ENCODE data around the gene IGHMBP2. TPM values are rescaled to one million over a fixed set of nuclear protein-coding genes. Genes with fewer than 3 reads are reported as not detected.
A peak's percentile ranks its signal among the peaks of the same experiment; 100 is the strongest.

Gene IGHMBP2
- total RNA-seq, 2 donors from 2014 or later, result 24.7 to 40.8 TPM

GRCh38 chr11:68958211-68958610 lies 54.5 kb downstream of the IGHMBP2 start:
- no peak overlapping the region for H3K4me3 ChIP-seq
- H3K27ac ChIP-seq, result no peak overlapping the region
- TF ChIP-seq, protein P1, sequence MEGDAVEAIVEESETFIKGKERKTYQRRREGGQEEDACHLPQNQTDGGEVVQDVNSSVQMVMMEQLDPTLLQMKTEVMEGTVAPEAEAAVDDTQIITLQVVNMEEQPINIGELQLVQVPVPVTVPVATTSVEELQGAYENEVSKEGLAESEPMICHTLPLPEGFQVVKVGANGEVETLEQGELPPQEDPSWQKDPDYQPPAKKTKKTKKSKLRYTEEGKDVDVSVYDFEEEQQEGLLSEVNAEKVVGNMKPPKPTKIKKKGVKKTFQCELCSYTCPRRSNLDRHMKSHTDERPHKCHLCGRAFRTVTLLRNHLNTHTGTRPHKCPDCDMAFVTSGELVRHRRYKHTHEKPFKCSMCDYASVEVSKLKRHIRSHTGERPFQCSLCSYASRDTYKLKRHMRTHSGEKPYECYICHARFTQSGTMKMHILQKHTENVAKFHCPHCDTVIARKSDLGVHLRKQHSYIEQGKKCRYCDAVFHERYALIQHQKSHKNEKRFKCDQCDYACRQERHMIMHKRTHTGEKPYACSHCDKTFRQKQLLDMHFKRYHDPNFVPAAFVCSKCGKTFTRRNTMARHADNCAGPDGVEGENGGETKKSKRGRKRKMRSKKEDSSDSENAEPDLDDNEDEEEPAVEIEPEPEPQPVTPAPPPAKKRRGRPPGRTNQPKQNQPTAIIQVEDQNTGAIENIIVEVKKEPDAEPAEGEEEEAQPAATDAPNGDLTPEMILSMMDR (IDR thresholded peaks at IDR 0.05), result no peak
- no peaks in the 10 kb centered on the region for H3K9me3 ChIP-seq
- H3K27me3 ChIP-seq (replicated peaks; ENCODE audit: insufficient read depth), result no peaks in the 10 kb centered on the region
- DNase-seq (ENCODE audit: low spot score), result no peak
- ATAC-seq (ENCODE audit: insufficient number of reproducible peaks, low FRiP score, low read depth), result no peak
- H3K4me1 ChIP-seq (ENCODE audit: control insufficient read depth in 1 of 2, low read depth in 2 of 2), result peaks cover 0 to 3% of the 10 kb centered on the region in 2 donors
- H3K36me3 ChIP-seq, result no peaks in the 10 kb centered on the region

- peaks cover 0 to 3% of the 10 kb centered on the region in 2 donors for H3K4me1 ChIP-seq (ENCODE audit: control insufficient read depth in 1 of 2, low read depth in 2 of 2)
- TF ChIP-seq, protein P1 (IDR thresholded peaks at IDR 0.05), result no peak
- H3K9me3 ChIP-seq, result no peaks in the 10 kb centered on the region
- H3K36me3 ChIP-seq, result no peaks in the 10 kb centered on the region
- no peaks in the 10 kb centered on the region for H3K27me3 ChIP-seq (replicated peaks; ENCODE audit: insufficient read depth)
- H3K27ac ChIP-seq, result no peak overlapping the region
- no peak overlapping the region for H3K4me3 ChIP-seq
- no peak for ATAC-seq (ENCODE audit: insufficient number of reproducible peaks, low FRiP score, low read depth)
- DNase-seq (ENCODE audit: low spot score), result no peak
Measured at GRCh38 chr11:68959465-68960293, 56.0 kb downstream of the IGHMBP2 start.

DNA sequence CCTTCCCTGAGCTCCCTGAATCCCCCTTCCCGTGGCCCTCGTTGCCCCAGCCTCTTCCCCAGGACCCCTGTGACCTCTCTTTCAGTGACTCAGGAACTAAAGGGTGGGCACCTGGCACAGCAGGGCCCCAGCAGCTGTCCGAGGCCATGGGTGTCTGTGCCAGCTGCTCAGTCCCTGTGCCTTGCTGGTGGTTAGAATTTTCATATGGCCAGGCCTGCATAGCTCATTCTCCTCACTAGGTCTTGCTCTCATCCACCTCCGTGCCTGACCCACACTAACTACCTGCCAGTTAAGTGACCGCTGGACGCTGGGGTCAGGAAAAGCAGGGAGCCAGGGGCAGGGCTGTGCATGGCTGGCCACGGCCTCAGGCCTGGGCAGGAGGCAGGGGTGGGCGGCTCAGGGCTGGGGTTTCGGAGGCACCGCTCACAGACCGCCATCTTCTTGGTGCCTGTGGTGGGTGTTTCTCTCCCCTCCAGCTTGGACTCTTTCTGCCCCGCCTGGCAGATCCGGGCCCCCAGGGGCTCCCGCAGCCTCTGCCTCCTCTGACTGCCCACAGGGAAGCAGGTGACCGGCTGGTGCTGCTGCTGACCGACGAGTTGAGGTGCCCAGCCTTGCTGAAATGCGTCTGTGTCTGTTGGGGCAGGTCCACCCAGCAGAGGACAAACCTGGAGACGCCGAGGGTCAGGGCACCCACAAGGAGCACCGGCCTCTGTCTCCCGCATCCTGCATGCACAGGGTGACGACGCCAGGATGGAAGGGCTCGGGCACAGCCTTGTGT lies 56.8 kb downstream of the IGHMBP2 start:
- ATAC-seq (ENCODE audit: insufficient number of reproducible peaks, low FRiP score, low read depth) (no peak), DNase-seq (ENCODE audit: low spot score) (no peak)
- Histone ChIP-seq H3K4me3 (no peak overlapping the region), H3K27me3 (replicated peaks; ENCODE audit: insufficient read depth) (no peaks in the 10 kb centered on the region), H3K36me3 (no peaks in the 10 kb centered on the region), H3K27ac (no peak overlapping the region), H3K9me3 (no peaks in the 10 kb centered on the region), H3K4me1 (ENCODE audit: control insufficient read depth in 1 of 2, low read depth in 2 of 2) (no peaks in the 10 kb centered on the region)
- TF ChIP-seq, protein P1 (IDR thresholded peaks at IDR 0.05), result no peak

GRCh38 chr11:68961245-68961644 lies 57.6 kb downstream of the IGHMBP2 start:
- TF ChIP-seq, protein P1 (IDR thresholded peaks at IDR 0.05), result no peak
- no peaks in the 10 kb centered on the region for H3K27me3 ChIP-seq (replicated peaks; ENCODE audit: insufficient read depth)
- ATAC-seq (ENCODE audit: insufficient number of reproducible peaks, low FRiP score, low read depth) (no peak), DNase-seq (ENCODE audit: low spot score) (no peak)
- H3K27ac ChIP-seq, result no peak overlapping the region
- no peaks in the 10 kb centered on the region for H3K4me1 ChIP-seq (ENCODE audit: control insufficient read depth in 1 of 2, low read depth in 2 of 2)
- no peak overlapping the region for H3K4me3 ChIP-seq
- no peaks in the 10 kb centered on the region for H3K36me3 ChIP-seq
- H3K9me3 ChIP-seq, result no peaks in the 10 kb centered on the region

GRCh38 chr11:68962527-68963250 lies 59.0 kb downstream of the IGHMBP2 start:
- H3K36me3 ChIP-seq, result no peaks in the 10 kb centered on the region
- no peak overlapping the region for H3K27ac ChIP-seq
- no peaks in the 10 kb centered on the region for H3K4me1 ChIP-seq (ENCODE audit: control insufficient read depth in 1 of 2, low read depth in 2 of 2)
- no peak for ATAC-seq (ENCODE audit: insufficient number of reproducible peaks, low FRiP score, low read depth)
- no peaks in the 10 kb centered on the region for H3K27me3 ChIP-seq (replicated peaks; ENCODE audit: insufficient read depth)
- TF ChIP-seq, protein P1 (IDR thresholded peaks at IDR 0.05), result peak; percentile 21
- DNase-seq (ENCODE audit: low spot score), result no peak
- H3K9me3 ChIP-seq, result no peaks in the 10 kb centered on the region
- no peak overlapping the region for H3K4me3 ChIP-seq

Measured in thoracic aorta (tissue), 2 donors.